Nephron (organoid): ENCODE measurements around the gene DYSF.

ENCODE experiments used
- H3K27ac Mint-ChIP-seq, 3 experiments: 2 replicates each; pipeline ENCODE4 v1.8.0; 2020; ENCODE audit warnings: mixed read lengths in 3 of 3, mild to moderate bottlenecking in 2 of 3, moderate library complexity in 1 of 3
- H3K27me3 Mint-ChIP-seq: 2 replicates; pipeline ENCODE4 v1.8.0; 2021; ENCODE audit warnings: low read depth, mild to moderate bottlenecking, moderate library complexity, mixed read lengths
- H3K36me3 Mint-ChIP-seq: 2 replicates; pipeline ENCODE4 v1.8.0; 2020; ENCODE audit warnings: low read depth, mixed read lengths
- H3K4me1 Mint-ChIP-seq: 2 replicates; pipeline ENCODE4 v1.8.0; 2020; ENCODE audit warnings: mixed read lengths
- H3K4me3 Mint-ChIP-seq, 3 experiments: 2 replicates each; pipeline ENCODE4 v1.8.0; 2020; ENCODE audit warnings: mild to moderate bottlenecking in 3 of 3, mixed read lengths in 3 of 3, moderate library complexity in 2 of 3
- H3K9me3 Mint-ChIP-seq: 2 replicates; pipeline ENCODE4 v1.8.0; 2020; ENCODE audit warnings: mixed read lengths
- TF ChIP-seq, protein P1 (sequence below), 3 experiments: fragments of 200-600 bp; sonication (generic); IDR thresholded peaks; one replicate each; pipeline ENCODE4 v1.5.0; 2021; ENCODE audit warnings: antibody characterized with exemption in 3 of 3; ENCODE audit not compliant: unreplicated experiment in 3 of 3

DYSF gene

DNA sequence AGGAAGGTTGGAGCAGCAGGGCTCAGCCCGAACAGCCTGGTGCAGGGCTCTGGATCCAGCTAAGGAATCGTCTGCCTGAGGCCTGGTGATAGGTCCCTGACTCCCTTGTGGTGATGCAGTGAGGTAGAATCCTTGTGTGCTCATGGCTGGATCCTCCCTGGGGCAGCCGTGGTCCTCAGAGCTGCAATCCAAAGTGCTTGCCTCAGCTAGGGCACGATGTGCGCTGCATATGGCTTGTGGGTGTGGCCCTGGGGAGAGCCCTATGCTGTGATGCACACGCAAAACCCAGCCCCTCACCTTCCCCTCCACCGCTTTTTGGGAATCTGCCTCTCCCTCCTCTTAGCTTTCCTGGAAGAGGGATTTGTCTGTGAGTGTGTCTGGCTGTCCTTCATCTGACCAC is 142.2 kb downstream of the DYSF start:
- H3K27me3 Mint-ChIP-seq: peaks cover 46% of the 10 kb centered on the region
- H3K4me1 Mint-ChIP-seq: no peaks in the 10 kb centered on the region

DNA sequence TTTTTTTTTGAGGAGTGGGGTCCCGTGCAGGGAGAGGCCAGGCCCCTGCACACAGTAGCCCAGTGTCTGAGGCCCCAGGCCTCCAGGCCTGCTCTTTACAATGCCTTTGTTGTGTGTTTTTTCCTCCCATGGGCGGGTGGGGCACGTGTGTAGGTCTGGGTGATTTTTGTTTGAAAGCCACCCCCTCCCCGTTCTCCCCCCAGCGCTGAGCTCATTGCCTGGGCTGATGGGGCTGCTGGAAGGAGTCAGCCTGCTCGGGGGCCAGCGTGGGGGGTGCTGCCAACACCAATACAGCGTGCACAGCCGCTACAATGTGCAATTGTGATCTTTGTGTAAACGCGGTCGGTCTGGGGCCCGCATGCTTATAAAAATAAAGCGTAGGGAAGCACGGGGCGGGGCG is 142.7 kb downstream of the DYSF start:
- Mint-ChIP-seq H3K9me3 (no peaks in the 10 kb centered on the region), H3K36me3 (no peaks in the 10 kb centered on the region), H3K4me1 (no peaks in the 10 kb centered on the region), H3K27me3 (peaks cover 48% of the 10 kb centered on the region), H3K4me3 (no peak overlapping the region), H3K27ac (no peak overlapping the region)
- TF ChIP-seq, protein P1, sequence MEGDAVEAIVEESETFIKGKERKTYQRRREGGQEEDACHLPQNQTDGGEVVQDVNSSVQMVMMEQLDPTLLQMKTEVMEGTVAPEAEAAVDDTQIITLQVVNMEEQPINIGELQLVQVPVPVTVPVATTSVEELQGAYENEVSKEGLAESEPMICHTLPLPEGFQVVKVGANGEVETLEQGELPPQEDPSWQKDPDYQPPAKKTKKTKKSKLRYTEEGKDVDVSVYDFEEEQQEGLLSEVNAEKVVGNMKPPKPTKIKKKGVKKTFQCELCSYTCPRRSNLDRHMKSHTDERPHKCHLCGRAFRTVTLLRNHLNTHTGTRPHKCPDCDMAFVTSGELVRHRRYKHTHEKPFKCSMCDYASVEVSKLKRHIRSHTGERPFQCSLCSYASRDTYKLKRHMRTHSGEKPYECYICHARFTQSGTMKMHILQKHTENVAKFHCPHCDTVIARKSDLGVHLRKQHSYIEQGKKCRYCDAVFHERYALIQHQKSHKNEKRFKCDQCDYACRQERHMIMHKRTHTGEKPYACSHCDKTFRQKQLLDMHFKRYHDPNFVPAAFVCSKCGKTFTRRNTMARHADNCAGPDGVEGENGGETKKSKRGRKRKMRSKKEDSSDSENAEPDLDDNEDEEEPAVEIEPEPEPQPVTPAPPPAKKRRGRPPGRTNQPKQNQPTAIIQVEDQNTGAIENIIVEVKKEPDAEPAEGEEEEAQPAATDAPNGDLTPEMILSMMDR (IDR thresholded peaks at IDR 0.05; ENCODE audit: unreplicated experiment in 3 of 3): no peak

More for the DNA sequence above, 142.2 kb downstream of the DYSF start:
- H3K36me3 Mint-ChIP-seq: no peaks in the 10 kb centered on the region
- H3K9me3 Mint-ChIP-seq: no peaks in the 10 kb centered on the region
- no peak overlapping the region for H3K4me3 Mint-ChIP-seq
- TF ChIP-seq, protein P1 (IDR thresholded peaks at IDR 0.05; ENCODE audit: unreplicated experiment in 3 of 3): no peak
- H3K27ac Mint-ChIP-seq: no peak overlapping the region

DNA sequence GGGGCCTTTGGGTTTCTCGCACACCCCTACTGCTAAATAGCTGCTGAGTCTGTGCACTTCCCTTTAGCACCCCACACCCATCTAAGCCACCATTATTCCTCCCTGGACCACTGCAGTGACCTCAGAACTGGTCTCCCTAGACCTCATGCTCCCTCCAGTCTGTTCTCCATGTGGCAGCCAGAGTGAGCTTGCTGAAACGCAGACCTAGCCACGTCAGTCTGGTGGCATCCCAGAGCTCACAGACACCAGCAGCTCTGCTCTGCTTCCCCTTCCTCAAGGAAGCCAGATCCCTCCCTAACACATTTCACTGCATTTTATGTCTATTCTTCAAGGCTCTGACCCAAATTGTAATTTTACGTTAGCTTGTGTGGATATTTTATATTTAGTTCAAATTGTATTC is 144.4 kb downstream of the DYSF start:
- no peak overlapping the region for H3K27ac Mint-ChIP-seq

DNA sequence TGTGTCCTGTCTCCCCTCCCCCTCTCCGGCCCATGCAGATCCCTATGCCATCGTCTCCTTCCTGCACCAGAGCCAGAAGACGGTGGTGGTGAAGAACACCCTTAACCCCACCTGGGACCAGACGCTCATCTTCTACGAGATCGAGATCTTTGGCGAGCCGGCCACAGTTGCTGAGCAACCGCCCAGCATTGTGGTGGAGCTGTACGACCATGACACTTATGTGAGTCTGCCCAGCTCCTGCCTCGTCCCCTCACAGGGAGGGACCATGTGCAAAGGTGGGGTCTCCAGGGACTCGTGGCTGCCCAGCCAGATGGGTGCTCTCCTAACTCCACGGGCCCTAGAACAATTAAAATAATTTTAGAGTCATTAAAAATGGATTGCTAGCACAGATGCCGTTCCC is 145.2 kb downstream of the DYSF start:
- Mint-ChIP-seq H3K27me3 (peaks cover 61% of the 10 kb centered on the region), H3K27ac (no peak overlapping the region), H3K4me1 (peaks cover 10% of the 10 kb centered on the region), H3K9me3 (no peaks in the 10 kb centered on the region), H3K36me3 (no peaks in the 10 kb centered on the region), H3K4me3 (no peak overlapping the region)
- TF ChIP-seq, protein P1 (IDR thresholded peaks at IDR 0.05; ENCODE audit: unreplicated experiment in 3 of 3): no peak

More for the DNA sequence above, 144.4 kb downstream of the DYSF start:
- H3K27me3 Mint-ChIP-seq: peaks cover 55% of the 10 kb centered on the region
- H3K9me3 Mint-ChIP-seq: no peaks in the 10 kb centered on the region
- peaks cover 4% of the 10 kb centered on the region for H3K4me1 Mint-ChIP-seq
- no peak overlapping the region for H3K4me3 Mint-ChIP-seq
- H3K36me3 Mint-ChIP-seq: no peaks in the 10 kb centered on the region
- TF ChIP-seq, protein P1 (IDR thresholded peaks at IDR 0.05; ENCODE audit: unreplicated experiment in 3 of 3): no peak

DNA sequence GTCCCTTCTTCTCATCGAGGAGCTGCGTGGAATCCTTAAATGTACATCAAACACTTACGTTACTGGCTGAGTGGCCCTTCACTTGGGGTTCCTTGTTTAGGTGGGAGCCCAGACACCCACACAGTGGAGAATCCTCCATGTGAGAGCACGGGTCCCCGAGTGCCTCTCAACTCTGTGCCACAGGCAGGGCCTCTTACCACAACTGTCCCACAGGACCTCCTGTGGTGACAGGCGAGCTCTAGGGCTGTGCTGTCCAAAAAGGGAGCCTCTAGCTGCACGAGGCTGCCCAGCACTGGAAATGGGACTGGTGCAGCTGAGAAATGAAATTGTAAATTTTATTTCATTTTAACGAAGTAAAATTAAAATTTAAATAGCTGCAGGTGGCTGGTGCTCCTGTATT is 145.7 kb downstream of the DYSF start:
- Mint-ChIP-seq H3K4me3 (no peak overlapping the region), H3K9me3 (no peaks in the 10 kb centered on the region), H3K36me3 (no peaks in the 10 kb centered on the region), H3K27me3 (peaks cover 64% of the 10 kb centered on the region), H3K27ac (no peak overlapping the region), H3K4me1 (peaks cover 13% of the 10 kb centered on the region)
- TF ChIP-seq, protein P1 (IDR thresholded peaks at IDR 0.05; ENCODE audit: unreplicated experiment in 3 of 3): no peak

DNA sequence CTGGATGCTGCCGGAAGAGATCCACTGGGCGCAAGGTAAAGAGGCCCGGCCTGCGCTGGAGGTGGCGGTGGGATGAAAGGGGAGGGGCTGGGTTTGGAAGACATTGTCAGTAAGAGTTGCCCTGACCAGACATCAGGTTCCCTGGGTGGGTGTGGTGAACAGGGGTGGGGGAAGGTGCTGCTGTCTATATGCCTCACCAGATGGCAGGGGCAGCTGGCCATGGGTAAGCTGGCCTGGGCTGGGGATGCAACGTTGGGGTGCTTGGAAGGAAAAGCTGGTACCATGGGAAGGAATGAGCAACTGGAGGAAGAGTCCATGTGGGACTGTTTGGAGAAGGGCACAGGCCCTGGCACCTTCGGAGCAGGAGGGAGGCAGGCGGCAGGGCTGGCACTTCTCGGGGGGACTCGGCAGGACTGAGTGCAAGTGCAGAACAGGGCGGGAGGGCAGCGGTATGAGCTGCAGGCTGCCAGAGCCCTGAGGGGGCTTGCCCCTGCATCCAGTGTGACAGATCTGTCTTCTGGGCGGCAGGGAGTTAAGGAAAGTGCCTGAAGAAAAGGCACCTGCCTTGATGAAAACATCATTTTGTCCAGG is 146.4 kb downstream of the DYSF start:
- no peak overlapping the region for H3K4me3 Mint-ChIP-seq
- peaks cover 17% of the 10 kb centered on the region for H3K4me1 Mint-ChIP-seq
- no peaks in the 10 kb centered on the region for H3K9me3 Mint-ChIP-seq
- no peak overlapping the region for H3K27ac Mint-ChIP-seq
- H3K36me3 Mint-ChIP-seq: no peaks in the 10 kb centered on the region
- peaks cover 67% of the 10 kb centered on the region for H3K27me3 Mint-ChIP-seq
- TF ChIP-seq, protein P1 (IDR thresholded peaks at IDR 0.05; ENCODE audit: unreplicated experiment in 3 of 3): no peak
